CD4-positive, alpha-beta T cell (primary cell): Measurements from ENCODE around the gene IGSF6. TPM values are rescaled to one million over a fixed set of nuclear protein-coding genes. Genes with fewer than 3 reads are reported as not detected.
A peak's percentile ranks its signal among the peaks of the same experiment; 100 is the strongest.
"Not testable (repeated sequence)": the region's sequence is repeated elsewhere in the genome, so short reads cannot be mapped to it uniquely, and the experiment has no call there.

ENCODE experiments used
- ATAC-seq: fragments of 200-7000 bp; cut with Tn5 transposase; one replicate; pipeline ENCODE4 v1.10.0; 2022; ENCODE audit warnings: mild to moderate bottlenecking; ENCODE audit not compliant: poor library complexity
- CTCF ChIA-PET: fragments of 350-600 bp; sonication (Branson Sonifier 250); formaldehyde crosslinking; loops from one replicate; lab custom pipeline; 2021; ENCODE audit warnings: antibody characterized with exemption, inconsistent platforms; lab: Charles Lee
- POLR2A ChIA-PET: fragments of 350-600 bp; sonication (Branson Sonifier 250); formaldehyde crosslinking; loops from one replicate; lab custom pipeline; 2021; ENCODE audit warnings: antibody characterized with exemption, inconsistent platforms; lab: Charles Lee
- DNase-seq, 14 experiments: peaks; one replicate each; pipeline ENCODE4 v3.0.0-alpha.2; 2013 to 2020; ENCODE audit warnings: mixed read lengths in 2 of 14
- H3K27ac ChIP-seq, 2 donors: one replicate each; pipeline versions ENCODE4 v1.5.1 to v1.7.0; 2013; ENCODE audit warnings: low read length in 2 of 2, low read depth in 1 of 2, mild to moderate bottlenecking in 1 of 2
- H3K27me3 ChIP-seq, 2 experiments: 1 replicate in 1 of 2; 2 replicates in 1 of 2; pipeline versions ENCODE4 v1.6.1 to v1.7.0; 2013; ENCODE audit warnings: low read length in 2 of 2, control low read depth in 1 of 2, mild to moderate bottlenecking in 1 of 2, moderate library complexity in 1 of 2; ENCODE audit not compliant: insufficient read depth in 2 of 2, control insufficient read depth in 1 of 2
- H3K36me3 ChIP-seq: one replicate; pipeline ENCODE4 v1.6.1; 2013; ENCODE audit warnings: low read length, control low read depth; ENCODE audit not compliant: insufficient read depth
- H3K4me1 ChIP-seq: one replicate; pipeline ENCODE4 v1.6.1; 2013; ENCODE audit warnings: low read length, control low read depth; ENCODE audit not compliant: insufficient read depth
- H3K4me3 ChIP-seq: one replicate; pipeline ENCODE4 v1.5.1; 2013; ENCODE audit warnings: mild to moderate bottlenecking, low read length, moderate library complexity
- H3K9me3 ChIP-seq, 2 experiments: 1 replicate in 1 of 2; 2 replicates in 1 of 2; pipeline versions ENCODE4 v1.6.1 to v1.7.0; 2013; ENCODE audit warnings: low read length in 2 of 2, mild to moderate bottlenecking in 2 of 2, control low read depth in 1 of 2, moderate library complexity in 1 of 2; ENCODE audit not compliant: control insufficient read depth in 1 of 2, insufficient read depth in 1 of 2
- H3K27ac Mint-ChIP-seq: one replicate; pipeline ENCODE4 v1.8.0; 2020; ENCODE audit warnings: mixed read lengths
- H3K27me3 Mint-ChIP-seq: one replicate; pipeline ENCODE4 v1.8.0; 2021; ENCODE audit warnings: mixed read lengths
- H3K36me3 Mint-ChIP-seq: one replicate; pipeline ENCODE4 v1.8.0; 2021; ENCODE audit warnings: low read depth, mixed read lengths
- H3K4me1 Mint-ChIP-seq: one replicate; pipeline ENCODE4 v1.8.0; 2021; ENCODE audit warnings: low read depth, mixed read lengths
- H3K4me3 Mint-ChIP-seq: one replicate; pipeline ENCODE4 v1.8.0; 2020; ENCODE audit warnings: mild to moderate bottlenecking, mixed read lengths
- H3K9me3 Mint-ChIP-seq: one replicate; pipeline ENCODE4 v1.8.0; 2020; ENCODE audit warnings: mixed read lengths
- CTCF ChIP-seq: fragments of 200-600 bp; IDR thresholded peaks from one replicate; pipeline ENCODE4 v1.8.0; 2022; ENCODE audit warnings: antibody characterized with exemption, mild to moderate bottlenecking
- intact Hi-C, 2 experiments: fragments of 100-400 bp; cut with DNase I in 1 of 2; cut with micrococcal nuclease in 1 of 2; formaldehyde crosslinking; loops; one replicate each; pipeline versions ENCODE4 v1.15.1 to v1.9.0; 2023 to 2025; cut with DNase I, micrococcal nuclease
- total RNA-seq, 174 experiments: library from RNA in 2 of 174; stranded (reverse) in 2 of 174; gene quantifications; one replicate each; pipeline ENCODE4 v1.2.3 and lab custom pipeline; 2021 to 2026

IGSF6 gene
- total RNA-seq, 2 experiments from 2014 or later = 0.31 to 0.77 TPM

GRCh38 chr16:21634216-21634615 lies 18.2 kb downstream of the IGSF6 start:
- TF ChIP-seq CTCF = no peak
- Mint-ChIP-seq H3K4me1 (peaks cover 18% of the 10 kb centered on the region), H3K36me3 (peaks cover 59% of the 10 kb centered on the region), H3K27ac (no peak overlapping the region), H3K27me3 (no peaks in the 10 kb centered on the region), H3K4me3 (no peak overlapping the region), H3K9me3 (no peaks in the 10 kb centered on the region)
- ATAC-seq (no peak), DNase-seq (no peak)
- POLR2A ChIA-PET = no interaction called here
- H3K27me3 ChIP-seq = no peaks in the 10 kb centered on the region
- intact Hi-C loops = loop anchor here in 1 of 2 experiments (1.0 kb wide), 1 partner anchor 16 kb away; no protein-coding TSS in a partner anchor
- H3K36me3 ChIP-seq = peaks cover 17% of the 10 kb centered on the region
- H3K4me3 ChIP-seq = no peak overlapping the region
- CTCF ChIA-PET = no interaction called here
- H3K4me1 ChIP-seq = peaks cover 13% of the 10 kb centered on the region
- H3K9me3 ChIP-seq = peaks cover 0 to 7% of the 10 kb centered on the region in 2 experiments
- no peak overlapping the region for H3K27ac ChIP-seq

- H3K27me3 Mint-ChIP-seq, ATAC-seq, H3K4me1 Mint-ChIP-seq, intact Hi-C loops, H3K4me3 ChIP-seq, H3K9me3 ChIP-seq, H3K4me1 ChIP-seq, H3K4me3 Mint-ChIP-seq, H3K27ac ChIP-seq, H3K27me3 ChIP-seq, H3K9me3 Mint-ChIP-seq: not testable (repeated sequence)
- POLR2A ChIA-PET = interaction anchor here (0.6 kb wide), 1 partner anchor 42 kb away, joined by 3 read pairs; no protein-coding TSS in a partner anchor
- Mint-ChIP-seq H3K27ac (peak overlapping the region; percentile 13), H3K36me3 (peaks cover 77% of the 10 kb centered on the region)
- DNase-seq = peak in 2 of 14 experiments; percentile 42 to 58
- peaks cover 26% of the 10 kb centered on the region for H3K36me3 ChIP-seq
- CTCF ChIA-PET = interaction anchor here (1.4 kb wide), 1 partner anchor 9 kb away, joined by 3 read pairs; no protein-coding TSS in a partner anchor
Measured at GRCh38 chr16:21631951-21632575, 20.3 kb downstream of the IGSF6 start.

- H3K4me3 Mint-ChIP-seq, H3K27ac ChIP-seq, H3K4me1 ChIP-seq, intact Hi-C loops, POLR2A ChIA-PET, ATAC-seq, H3K9me3 ChIP-seq, H3K9me3 Mint-ChIP-seq, DNase-seq, H3K4me3 ChIP-seq, H3K27me3 ChIP-seq, H3K27me3 Mint-ChIP-seq: not testable (repeated sequence)
- peaks cover 83% of the 10 kb centered on the region for H3K36me3 Mint-ChIP-seq
- H3K4me1 Mint-ChIP-seq = peaks cover 15% of the 10 kb centered on the region
- peaks cover 26% of the 10 kb centered on the region for H3K36me3 ChIP-seq
- peak overlapping the region; percentile 13 for H3K27ac Mint-ChIP-seq
- CTCF ChIA-PET = interaction anchor here (1.4 kb wide), 1 partner anchor 9 kb away, joined by 3 read pairs; no protein-coding TSS in a partner anchor
Measured at GRCh38 chr16:21631376-21631775, 21.0 kb downstream of the IGSF6 start.

GRCh38 chr16:21630866-21631265 lies 21.5 kb downstream of the IGSF6 start:
- H3K27me3 Mint-ChIP-seq, POLR2A ChIA-PET, ATAC-seq, H3K27me3 ChIP-seq, H3K27ac ChIP-seq, H3K4me3 ChIP-seq, H3K9me3 Mint-ChIP-seq, H3K4me3 Mint-ChIP-seq, H3K9me3 ChIP-seq, intact Hi-C loops, H3K27ac Mint-ChIP-seq, DNase-seq: not testable (repeated sequence)
- Histone ChIP-seq H3K4me1 (peaks cover 12% of the 10 kb centered on the region), H3K36me3 (peaks cover 26% of the 10 kb centered on the region)
- CTCF ChIA-PET = interaction anchor here (1.4 kb wide), 1 partner anchor 10 kb away, joined by 3 read pairs; no protein-coding TSS in a partner anchor
- Mint-ChIP-seq H3K36me3 (peaks cover 81% of the 10 kb centered on the region), H3K4me1 (peaks cover 20% of the 10 kb centered on the region)

- H3K9me3 Mint-ChIP-seq, POLR2A ChIA-PET, H3K9me3 ChIP-seq, H3K27ac ChIP-seq, ATAC-seq, intact Hi-C loops, H3K27me3 ChIP-seq, H3K27ac Mint-ChIP-seq, H3K4me3 Mint-ChIP-seq, DNase-seq, H3K4me3 ChIP-seq, H3K27me3 Mint-ChIP-seq: not testable (repeated sequence)
- peaks cover 14% of the 10 kb centered on the region for H3K4me1 ChIP-seq
- CTCF ChIA-PET = interaction anchor here (1.6 kb wide), 1 partner anchor 8 kb away, joined by 6 read pairs; no protein-coding TSS in a partner anchor
- H3K4me1 Mint-ChIP-seq = peaks cover 28% of the 10 kb centered on the region
- peaks cover 31% of the 10 kb centered on the region for H3K36me3 ChIP-seq
- peaks cover 80% of the 10 kb centered on the region for H3K36me3 Mint-ChIP-seq
Measured at GRCh38 chr16:21629616-21630539, 22.5 kb downstream of the IGSF6 start.
